ENCODE results near the gene B4GALT6.

DNA sequence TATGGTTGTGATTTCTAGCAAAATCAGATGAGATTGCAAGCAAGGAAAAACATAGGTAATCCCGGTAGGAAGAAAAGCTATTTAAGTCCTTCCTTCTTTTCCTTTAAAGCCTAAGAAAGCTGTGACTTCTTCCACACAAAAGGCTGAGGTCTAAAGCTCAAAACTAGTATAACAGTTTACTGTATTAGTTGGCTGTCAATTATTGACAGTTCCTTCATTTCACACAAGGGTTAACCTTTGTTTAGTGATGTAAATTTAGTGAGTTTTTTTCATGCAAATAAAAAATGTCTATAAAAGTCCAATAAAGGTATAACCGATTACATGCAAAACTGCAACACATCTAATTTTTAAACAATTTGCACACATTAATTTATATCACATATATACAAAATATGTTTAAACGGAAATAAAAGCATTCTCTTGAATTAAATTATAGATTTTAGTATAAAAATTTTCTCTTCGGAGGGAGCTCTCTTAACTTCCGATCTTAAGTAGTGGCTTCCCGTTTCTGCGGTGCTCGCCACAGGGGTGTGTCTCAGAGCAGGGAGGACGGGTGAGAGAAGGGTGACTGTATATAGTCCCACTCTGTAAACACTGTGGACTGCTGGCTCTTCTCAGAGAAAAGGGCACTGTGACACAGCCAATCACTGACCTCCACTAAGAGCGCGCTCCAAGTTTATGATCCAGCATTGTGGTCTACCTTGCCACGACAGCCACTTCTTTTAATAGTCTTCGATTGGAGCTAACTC, 59.3 kb downstream of the B4GALT6 start:
- TF ChIP-seq, protein P1, sequence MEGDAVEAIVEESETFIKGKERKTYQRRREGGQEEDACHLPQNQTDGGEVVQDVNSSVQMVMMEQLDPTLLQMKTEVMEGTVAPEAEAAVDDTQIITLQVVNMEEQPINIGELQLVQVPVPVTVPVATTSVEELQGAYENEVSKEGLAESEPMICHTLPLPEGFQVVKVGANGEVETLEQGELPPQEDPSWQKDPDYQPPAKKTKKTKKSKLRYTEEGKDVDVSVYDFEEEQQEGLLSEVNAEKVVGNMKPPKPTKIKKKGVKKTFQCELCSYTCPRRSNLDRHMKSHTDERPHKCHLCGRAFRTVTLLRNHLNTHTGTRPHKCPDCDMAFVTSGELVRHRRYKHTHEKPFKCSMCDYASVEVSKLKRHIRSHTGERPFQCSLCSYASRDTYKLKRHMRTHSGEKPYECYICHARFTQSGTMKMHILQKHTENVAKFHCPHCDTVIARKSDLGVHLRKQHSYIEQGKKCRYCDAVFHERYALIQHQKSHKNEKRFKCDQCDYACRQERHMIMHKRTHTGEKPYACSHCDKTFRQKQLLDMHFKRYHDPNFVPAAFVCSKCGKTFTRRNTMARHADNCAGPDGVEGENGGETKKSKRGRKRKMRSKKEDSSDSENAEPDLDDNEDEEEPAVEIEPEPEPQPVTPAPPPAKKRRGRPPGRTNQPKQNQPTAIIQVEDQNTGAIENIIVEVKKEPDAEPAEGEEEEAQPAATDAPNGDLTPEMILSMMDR (IDR thresholded peaks at IDR 0.05) = no peak
- TF ChIP-seq EP300 (IDR thresholded peaks at IDR 0.05) (no peak), POLR2A (IDR thresholded peaks at IDR 0.05) (no peak)

Measured in upper lobe of left lung (tissue), 4 donors.